ENCODE results near the gene NR1D1. TPM values are rescaled to one million over a fixed set of nuclear protein-coding genes. Genes with fewer than 3 reads are reported as not detected.

Gene NR1D1
- total and polyA plus RNA-seq, 7 donors, result 21.4 to 88.7 (median 40.8) TPM

DNA sequence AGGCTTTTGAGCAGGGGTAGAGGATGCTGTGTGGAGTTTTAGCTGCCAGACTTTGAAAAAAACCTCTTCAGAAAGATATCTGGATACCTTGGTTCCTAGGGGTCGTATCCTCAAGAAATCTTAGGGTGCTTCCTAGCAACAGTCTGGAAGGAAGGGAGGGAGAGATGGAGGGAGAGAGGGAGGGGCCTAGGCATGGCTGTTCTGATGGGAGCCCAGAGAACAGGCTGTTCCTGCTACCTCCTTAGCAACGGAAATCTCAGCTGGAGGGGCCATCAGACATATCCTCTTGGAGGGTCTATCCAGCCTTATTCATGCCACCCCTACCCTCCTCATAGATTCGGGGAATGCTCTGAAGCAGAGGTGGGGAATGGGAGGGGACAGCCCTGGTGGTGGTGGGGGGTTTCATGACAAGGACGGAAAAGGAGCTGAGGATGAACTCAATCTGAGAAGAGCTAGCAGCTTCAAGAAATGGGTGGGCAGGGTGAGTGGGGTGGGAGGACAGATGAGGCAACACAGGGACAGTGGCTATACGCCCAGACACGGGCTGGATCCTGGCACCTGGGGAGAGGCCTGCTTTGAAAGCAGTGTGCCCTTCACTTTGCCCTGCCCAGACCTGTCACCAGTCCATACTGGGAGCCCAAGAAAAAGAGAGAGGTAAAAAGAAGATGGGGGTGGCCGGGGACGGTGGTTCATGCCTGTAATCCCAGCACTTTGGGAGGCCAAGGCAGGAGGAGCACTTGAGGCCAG, 40.5 kb downstream of the NR1D1 start:
- Histone ChIP-seq H3K4me3 (no peak overlapping the region), H3K27me3 (ENCODE audit: insufficient read depth in 3 of 3, low read length in 2 of 3) (no peaks in the 10 kb centered on the region), H3K4me1 (peaks cover 16% of the 10 kb centered on the region), H3K9me3 (no peaks in the 10 kb centered on the region), H3K36me3 (ENCODE audit: insufficient read depth in 1 of 2, low read depth in 1 of 2) (no peaks in the 10 kb centered on the region), H3K27ac (no peak overlapping the region)
- intact Hi-C loops (cut with DNase I), result loop anchor here in 1 of 2 donors (5.0 kb wide), 1 partner anchor 107 kb away; no protein-coding TSS in a partner anchor
- 63 to 79% (median 67%) methylated on average over 8 of the region's 8 CpGs for WGBS, 3 donors
- no peak for ATAC-seq
- DNase-seq, result no peak
- TF ChIP-seq, protein P1, sequence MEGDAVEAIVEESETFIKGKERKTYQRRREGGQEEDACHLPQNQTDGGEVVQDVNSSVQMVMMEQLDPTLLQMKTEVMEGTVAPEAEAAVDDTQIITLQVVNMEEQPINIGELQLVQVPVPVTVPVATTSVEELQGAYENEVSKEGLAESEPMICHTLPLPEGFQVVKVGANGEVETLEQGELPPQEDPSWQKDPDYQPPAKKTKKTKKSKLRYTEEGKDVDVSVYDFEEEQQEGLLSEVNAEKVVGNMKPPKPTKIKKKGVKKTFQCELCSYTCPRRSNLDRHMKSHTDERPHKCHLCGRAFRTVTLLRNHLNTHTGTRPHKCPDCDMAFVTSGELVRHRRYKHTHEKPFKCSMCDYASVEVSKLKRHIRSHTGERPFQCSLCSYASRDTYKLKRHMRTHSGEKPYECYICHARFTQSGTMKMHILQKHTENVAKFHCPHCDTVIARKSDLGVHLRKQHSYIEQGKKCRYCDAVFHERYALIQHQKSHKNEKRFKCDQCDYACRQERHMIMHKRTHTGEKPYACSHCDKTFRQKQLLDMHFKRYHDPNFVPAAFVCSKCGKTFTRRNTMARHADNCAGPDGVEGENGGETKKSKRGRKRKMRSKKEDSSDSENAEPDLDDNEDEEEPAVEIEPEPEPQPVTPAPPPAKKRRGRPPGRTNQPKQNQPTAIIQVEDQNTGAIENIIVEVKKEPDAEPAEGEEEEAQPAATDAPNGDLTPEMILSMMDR (IDR thresholded peaks at IDR 0.05), result no peak

DNA sequence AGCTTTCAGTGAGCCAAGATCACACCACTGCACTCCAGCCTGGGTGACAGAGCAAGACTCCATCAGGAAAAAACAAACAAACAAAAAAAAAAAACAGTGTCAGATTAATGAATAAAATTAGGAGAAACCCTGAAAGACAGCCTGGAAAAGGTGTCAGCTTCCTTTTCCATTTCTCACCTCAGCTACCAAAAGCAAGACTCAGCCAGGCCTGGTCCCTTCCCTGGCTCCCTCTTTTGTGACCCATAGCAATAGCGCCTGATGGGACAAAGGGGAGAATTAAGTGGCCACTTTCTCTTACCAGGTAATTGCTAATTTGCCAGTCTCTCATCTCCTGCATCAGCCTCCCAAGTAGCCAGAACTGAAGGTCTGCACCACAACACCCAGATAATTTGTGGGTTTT, 41.5 kb downstream of the NR1D1 start:
- Histone ChIP-seq H3K4me1 (peaks cover 6% of the 10 kb centered on the region), H3K27ac (peak overlapping the region; percentile 63), H3K4me3 (no peak overlapping the region), H3K27me3 (ENCODE audit: insufficient read depth in 3 of 3, low read length in 2 of 3) (no peaks in the 10 kb centered on the region), H3K36me3 (ENCODE audit: insufficient read depth in 1 of 2, low read depth in 1 of 2) (no peaks in the 10 kb centered on the region), H3K9me3 (no peaks in the 10 kb centered on the region)
- TF ChIP-seq, protein P1 (IDR thresholded peaks at IDR 0.05), result no peak
- ATAC-seq (no peak), DNase-seq (no peak)
- intact Hi-C loops (cut with DNase I), result no loop called here
- WGBS, 3 donors, result 94 to 100% (median 98%) methylated on average over 1 of the region's 1 CpG

DNA sequence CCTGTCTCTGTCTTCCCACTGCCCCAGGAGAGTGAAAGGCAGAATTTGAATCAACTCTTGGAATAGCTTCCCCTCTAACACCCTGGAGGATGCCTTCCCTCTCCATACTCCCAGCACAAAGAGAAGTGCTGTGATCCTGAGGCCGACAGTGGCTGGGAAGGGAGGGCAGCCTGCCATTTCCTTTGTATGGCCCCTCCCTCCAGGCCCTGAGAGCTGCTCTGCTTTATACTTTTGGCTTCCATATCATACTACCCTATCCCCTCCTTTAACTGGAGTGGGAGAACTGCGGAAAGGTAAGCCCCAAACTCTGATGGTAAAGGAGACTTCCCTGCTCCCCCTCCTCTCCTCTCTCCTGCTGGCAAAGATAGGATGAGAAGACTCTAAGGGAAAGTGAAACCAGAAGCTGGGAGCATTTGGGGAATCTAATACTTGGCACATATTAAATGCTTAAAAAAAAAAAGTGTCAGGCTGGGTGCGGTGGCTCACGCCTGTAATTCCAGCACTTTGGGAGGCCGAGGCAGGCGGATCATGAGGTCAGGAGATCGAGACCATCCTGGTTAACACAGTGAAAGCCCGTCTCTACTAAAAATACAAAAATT, 42.1 kb downstream of the NR1D1 start:
- no peaks in the 10 kb centered on the region for H3K9me3 ChIP-seq
- peak overlapping the region; percentile 63 for H3K27ac ChIP-seq
- intact Hi-C loops (cut with DNase I), result no loop called here
- ATAC-seq, result no peak
- no peak for DNase-seq
- 51 to 59% (median 59%) methylated on average over 8 of the region's 8 CpGs for WGBS, 3 donors
- H3K4me1 ChIP-seq, result peaks cover 10% of the 10 kb centered on the region
- peak overlapping the region; percentile 4 for H3K4me3 ChIP-seq
- TF ChIP-seq, protein P1 (IDR thresholded peaks at IDR 0.05), result no peak
- H3K27me3 ChIP-seq (ENCODE audit: insufficient read depth in 3 of 3, low read length in 2 of 3), result no peaks in the 10 kb centered on the region
- peaks cover 0 to under 1% of the 10 kb centered on the region in 2 donors for H3K36me3 ChIP-seq (ENCODE audit: insufficient read depth in 1 of 2, low read depth in 1 of 2)

DNA sequence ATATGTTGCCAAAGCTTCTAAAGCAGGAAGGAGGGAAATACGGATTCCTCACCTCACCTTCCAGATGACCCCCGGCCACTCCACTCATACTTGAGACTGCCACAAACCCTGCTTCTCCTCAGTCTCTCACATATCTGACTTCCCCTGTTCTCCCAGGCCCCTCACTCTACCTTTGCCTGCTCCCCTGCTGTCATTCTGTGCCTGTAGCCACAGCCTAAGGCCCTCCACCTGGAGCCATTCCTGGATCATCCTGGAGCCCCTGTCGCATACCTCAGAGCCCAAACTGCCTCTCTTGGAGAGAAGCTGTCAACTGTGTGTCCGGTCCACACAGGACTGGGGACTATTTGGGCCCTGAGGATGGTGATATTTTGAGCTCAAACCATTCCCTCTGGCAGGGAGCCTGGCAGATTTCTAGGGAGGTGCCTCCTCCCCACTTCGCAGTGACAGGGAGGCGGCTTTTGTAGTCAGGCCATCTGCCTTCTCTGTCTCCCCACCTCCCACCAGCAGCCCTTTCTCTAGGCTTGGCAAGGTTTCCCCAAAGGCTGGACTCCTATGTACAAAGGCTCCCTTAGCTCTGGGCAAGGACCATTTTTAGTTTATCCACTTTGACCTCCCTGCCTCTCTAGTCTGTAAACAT, 43.9 kb downstream of the NR1D1 start:
- no peak overlapping the region for H3K27ac ChIP-seq
- H3K4me1 ChIP-seq, result peaks cover 10% of the 10 kb centered on the region
- DNase-seq (no peak), ATAC-seq (no peak)
- peaks cover 0 to 19% of the 10 kb centered on the region in 2 donors for H3K36me3 ChIP-seq (ENCODE audit: insufficient read depth in 1 of 2, low read depth in 1 of 2)
- TF ChIP-seq, protein P1 (IDR thresholded peaks at IDR 0.05), result no peak
- intact Hi-C loops (cut with DNase I), result no loop called here
- no peaks in the 10 kb centered on the region for H3K9me3 ChIP-seq
- H3K4me3 ChIP-seq, result no peak overlapping the region
- H3K27me3 ChIP-seq (ENCODE audit: insufficient read depth in 3 of 3, low read length in 2 of 3), result no peaks in the 10 kb centered on the region
- 70 to 80% (median 75%) methylated on average over 6 of the region's 6 CpGs for WGBS, 3 donors

Other genes with a start within 250 kb of the NR1D1 start
- gene IKZF3, start 236.3 kb downstream of the NR1D1 start, total RNA-seq, result under 1 TPM; 0.12 to 0.82 (median 0.57) TPM
- gene IKZF3, start 236.3 kb downstream of the NR1D1 start, polyA plus RNA-seq, result under 1 TPM; 0.01 to 0.14 (median 0.03) TPM
- gene ZPBP2, start 232.4 kb downstream of the NR1D1 start, total RNA-seq, result not detected
- not detected for gene ZPBP2, start 232.4 kb downstream of the NR1D1 start, polyA plus RNA-seq
- gene GSDMB, start 182.0 kb downstream of the NR1D1 start, total RNA-seq, result 1 to 10 TPM in 1 of 4 donors, under 1 TPM in 3; 0.54 to 3.6 (median 0.93) TPM
- gene GSDMB, start 182.0 kb downstream of the NR1D1 start, polyA plus RNA-seq, result 1 to 10 TPM in 1 of 3 donors, under 1 TPM in 2; 0.77 to 1.1 (median 1.00) TPM
- gene ORMDL3, start 173.0 kb downstream of the NR1D1 start, total RNA-seq, result 10 to 100 TPM; 16.9 to 25.1 (median 22.0) TPM
- gene ORMDL3, start 173.0 kb downstream of the NR1D1 start, polyA plus RNA-seq, result 10 to 100 TPM; 18.7 to 66.9 (median 23.6) TPM
- gene LRRC3C, start 172.9 kb downstream of the NR1D1 start, total RNA-seq, result not detected
- under 1 TPM in 1 of 3 donors, not detected in 2; 0.04 TPM for gene LRRC3C, start 172.9 kb downstream of the NR1D1 start, polyA plus RNA-seq
- gene GSDMA, start 137.6 kb downstream of the NR1D1 start, total RNA-seq, result under 1 TPM in 2 of 4 donors, not detected in 2; 0.24 to 0.32 TPM
- under 1 TPM in 2 of 3 donors, not detected in 1; 0.03 to 0.06 TPM for gene GSDMA, start 137.6 kb downstream of the NR1D1 start, polyA plus RNA-seq
- 100 to 1,000 TPM; 137 to 253 (median 220) TPM for gene PSMD3, start 119.8 kb downstream of the NR1D1 start, total RNA-seq
- gene PSMD3, start 119.8 kb downstream of the NR1D1 start, polyA plus RNA-seq, result 100 to 1,000 TPM; 168 to 392 (median 234) TPM
- 10 to 100 TPM in 2 of 4 donors, under 1 TPM in 2; 0.30 to 39.8 (median 19.4) TPM for gene CSF3, start 85.1 kb downstream of the NR1D1 start, total RNA-seq
- 10 to 100 TPM in 1 of 3 donors, 1 to 10 TPM in 2; 3.4 to 46.2 (median 3.9) TPM for gene CSF3, start 85.1 kb downstream of the NR1D1 start, polyA plus RNA-seq
- 100 to 1,000 TPM in 2 of 4 donors, 10 to 100 TPM in 2; 56.3 to 120 (median 87.9) TPM for gene MED24, start 46.2 kb downstream of the NR1D1 start, total RNA-seq
- 100 to 1,000 TPM in 1 of 3 donors, 10 to 100 TPM in 2; 51.1 to 115 (median 55.9) TPM for gene MED24, start 46.2 kb downstream of the NR1D1 start, polyA plus RNA-seq
- 10 to 100 TPM; 39.5 to 55.1 (median 42.9) TPM for gene THRA, start 37.6 kb downstream of the NR1D1 start, total RNA-seq
- gene THRA, start 37.6 kb downstream of the NR1D1 start, polyA plus RNA-seq, result 10 to 100 TPM in 2 of 3 donors, 1 to 10 TPM in 1; 9.5 to 60.0 (median 29.0) TPM
- 10 to 100 TPM; 63.3 to 75.6 (median 69.0) TPM for gene MSL1, start 21.4 kb upstream of the NR1D1 start, total RNA-seq
- 10 to 100 TPM; 48.6 to 84.7 (median 56.4) TPM for gene MSL1, start 21.4 kb upstream of the NR1D1 start, polyA plus RNA-seq
- 10 to 100 TPM; 43.9 to 76.7 (median 57.1) TPM for gene CASC3, start 39.9 kb upstream of the NR1D1 start, total RNA-seq
- 10 to 100 TPM; 34.5 to 53.6 (median 38.6) TPM for gene CASC3, start 39.9 kb upstream of the NR1D1 start, polyA plus RNA-seq
- gene RAPGEFL1, start 76.9 kb upstream of the NR1D1 start, total RNA-seq, result 1 to 10 TPM; 2.8 to 5.7 (median 3.9) TPM
- gene RAPGEFL1, start 76.9 kb upstream of the NR1D1 start, polyA plus RNA-seq, result 1 to 10 TPM; 1.7 to 4.2 (median 3.5) TPM
- gene WIPF2, start 118.7 kb upstream of the NR1D1 start, total RNA-seq, result 1 to 10 TPM; 6.8 to 9.6 (median 8.4) TPM
- 10 to 100 TPM in 1 of 3 donors, 1 to 10 TPM in 2; 4.0 to 10.5 (median 4.8) TPM for gene WIPF2, start 118.7 kb upstream of the NR1D1 start, polyA plus RNA-seq
- gene CDC6, start 187.3 kb upstream of the NR1D1 start, total RNA-seq, result under 1 TPM; 0.27 to 0.90 (median 0.42) TPM
- 1 to 10 TPM in 2 of 3 donors, under 1 TPM in 1; 0.86 to 2.5 (median 1.4) TPM for gene CDC6, start 187.3 kb upstream of the NR1D1 start, polyA plus RNA-seq
- gene RARA, start 208.6 kb upstream of the NR1D1 start, total RNA-seq, result 10 to 100 TPM; 15.0 to 51.1 (median 44.6) TPM
- gene RARA, start 208.6 kb upstream of the NR1D1 start, polyA plus RNA-seq, result 10 to 100 TPM; 15.0 to 76.9 (median 18.6) TPM